HG02840 (cell line): ENCODE results near the gene SYT2.
A peak's percentile ranks its signal among the peaks of the same experiment; 100 is the strongest.
"Not testable (repeated sequence)": the region's sequence is repeated elsewhere in the genome, so short reads cannot be mapped to it uniquely, and the experiment has no call there.

Experiments
- ATAC-seq: cut with Tn5 transposase; IDR thresholded peaks from one replicate; pipeline ENCODE4 v1.9.1; 2021; ENCODE audit warnings: mild to moderate bottlenecking, moderate library complexity, moderate number of reproducible peaks; ENCODE audit not compliant: unreplicated experiment, low FRiP score

SYT2 gene

DNA sequence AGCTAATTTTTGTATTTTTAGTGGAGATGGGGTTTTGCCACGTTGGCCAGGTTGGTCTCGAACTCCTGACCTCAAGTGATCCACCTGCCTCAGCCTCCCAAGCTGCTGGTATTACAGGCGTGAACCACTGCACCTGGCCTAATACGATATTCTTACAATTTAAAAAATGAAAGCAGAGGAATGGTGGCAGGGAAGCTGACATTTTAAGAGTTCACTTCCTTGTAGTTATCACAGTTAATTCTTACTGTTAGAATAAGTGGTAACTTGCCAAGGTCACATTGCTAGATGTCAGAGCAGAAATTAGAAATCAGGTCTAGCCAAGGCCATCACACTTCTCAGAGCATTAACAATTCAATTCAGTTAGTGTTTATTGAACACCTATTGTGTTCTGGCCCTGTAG lies 154.2 kb downstream of the SYT2 start:
- ATAC-seq = not testable (repeated sequence)

DNA sequence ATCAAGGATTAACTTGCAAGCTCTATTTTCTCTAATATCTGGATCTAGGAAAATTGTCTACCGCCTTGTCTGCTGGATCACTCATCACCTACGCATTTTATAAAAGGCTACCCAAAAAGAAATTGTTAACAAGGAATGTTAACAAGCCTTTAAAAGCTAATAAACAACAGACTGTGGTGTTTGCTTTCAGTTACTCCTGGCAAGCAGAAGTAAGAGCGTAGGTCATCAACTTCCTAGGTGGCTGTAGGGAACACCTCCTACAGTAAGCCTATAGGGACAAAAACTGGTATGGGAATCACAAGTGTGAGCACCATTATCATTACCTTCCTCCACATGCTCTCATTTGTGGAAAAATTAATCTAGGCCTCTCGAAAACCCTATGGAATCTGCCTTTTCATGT lies 155.6 kb downstream of the SYT2 start:
- not testable (repeated sequence) for ATAC-seq

DNA sequence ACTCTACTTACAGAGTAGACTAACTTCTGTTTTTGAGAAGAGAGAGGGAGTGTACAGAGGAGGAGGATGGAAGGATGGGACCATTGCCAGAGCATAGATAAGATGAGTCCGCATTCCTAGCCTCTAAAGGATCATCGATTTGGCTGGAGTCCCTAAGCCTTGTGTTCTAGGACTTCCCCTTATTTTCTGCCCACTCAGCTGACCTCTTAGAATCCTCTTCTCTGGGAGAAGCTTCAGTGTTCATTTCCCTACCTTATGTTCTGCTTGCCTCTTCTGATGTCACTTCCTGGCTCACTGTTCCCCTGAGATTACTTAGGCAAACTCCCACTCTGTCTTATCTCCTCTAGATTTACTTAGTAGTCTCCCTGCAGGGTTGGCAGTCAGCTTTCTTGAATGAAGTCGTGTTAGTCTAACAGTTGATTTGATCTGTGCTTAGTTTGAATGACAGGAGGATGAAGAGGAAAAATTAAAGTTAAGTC lies 156.7 kb downstream of the SYT2 start:
- peak; percentile 56 for ATAC-seq

DNA sequence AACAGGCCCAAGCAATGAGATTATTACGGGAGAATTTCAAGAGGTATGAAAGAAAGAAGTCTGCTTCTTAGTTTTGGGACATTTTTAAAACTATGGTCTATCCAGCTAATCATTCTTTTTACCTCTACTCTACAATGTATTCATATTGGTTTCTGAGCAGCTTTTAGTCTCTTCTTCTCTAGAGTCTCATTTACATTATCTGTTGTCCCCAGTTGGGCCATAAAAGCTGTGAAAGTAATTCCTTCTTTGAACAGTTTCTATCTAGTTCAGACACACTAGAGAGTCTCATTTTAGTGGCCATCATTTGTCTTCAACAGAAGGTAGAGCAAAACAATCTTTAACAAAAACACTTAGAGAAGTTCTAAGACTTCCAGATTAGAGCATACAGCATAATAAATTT lies 157.2 kb downstream of the SYT2 start:
- not testable (repeated sequence) for ATAC-seq

DNA sequence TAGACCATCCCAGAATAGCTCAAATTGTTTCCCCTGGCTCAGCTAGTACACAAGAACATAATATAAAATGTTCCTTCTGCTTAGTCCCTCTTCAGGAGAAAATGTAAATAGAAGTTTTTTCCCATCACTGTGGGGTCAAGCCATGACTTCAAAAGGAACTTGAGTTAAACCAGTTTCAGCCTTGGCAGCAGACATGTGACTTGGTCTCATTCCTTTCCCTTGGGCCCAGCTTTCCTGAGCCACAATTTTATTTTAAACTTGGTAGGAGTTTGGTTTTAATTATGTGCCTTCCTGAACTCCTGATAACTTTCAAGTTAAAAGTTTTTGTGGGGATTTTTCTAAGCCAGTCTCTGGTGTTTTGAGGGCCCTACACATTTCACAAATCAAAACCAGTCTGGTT lies 157.6 kb downstream of the SYT2 start:
- ATAC-seq = not testable (repeated sequence)

DNA sequence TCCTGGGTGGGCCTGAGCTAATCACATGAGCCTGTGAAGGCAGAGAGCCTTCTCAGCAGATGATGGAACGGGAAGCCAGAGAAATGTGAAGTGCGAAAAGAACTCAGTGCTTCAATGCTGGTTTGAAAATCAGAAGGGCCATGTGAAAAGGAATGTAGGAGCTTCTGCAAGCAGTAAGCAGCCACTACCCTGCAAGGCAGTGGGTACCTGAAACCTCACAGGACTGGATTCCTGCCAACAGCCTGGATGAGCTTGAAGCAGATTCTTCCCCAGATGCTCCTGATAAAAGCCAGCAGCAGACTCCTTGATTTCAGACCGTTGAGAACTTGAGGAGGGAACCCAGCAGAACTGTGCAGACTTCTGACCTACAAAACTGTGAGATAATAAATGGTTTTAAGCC lies 158.6 kb downstream of the SYT2 start:
- no peak for ATAC-seq

DNA sequence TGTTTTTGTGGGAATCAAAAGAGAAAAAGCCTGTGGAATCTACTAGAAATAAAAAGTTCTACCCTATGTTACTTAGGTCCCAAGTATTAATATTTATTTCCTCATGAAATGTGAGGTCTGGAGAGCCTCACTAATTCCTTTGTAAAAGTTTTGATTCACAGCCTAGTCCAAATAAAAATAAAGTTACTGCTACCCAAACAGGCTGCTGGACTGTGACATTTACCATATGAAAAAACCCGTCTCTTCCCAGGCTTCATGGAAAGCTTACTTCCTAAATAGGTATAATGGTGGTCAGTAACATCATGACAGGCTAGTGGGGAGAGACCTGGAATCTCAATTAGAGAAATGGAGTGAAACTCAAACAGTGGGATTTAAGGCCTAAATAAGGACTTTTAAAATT lies 160.2 kb downstream of the SYT2 start:
- ATAC-seq = not testable (repeated sequence)

DNA sequence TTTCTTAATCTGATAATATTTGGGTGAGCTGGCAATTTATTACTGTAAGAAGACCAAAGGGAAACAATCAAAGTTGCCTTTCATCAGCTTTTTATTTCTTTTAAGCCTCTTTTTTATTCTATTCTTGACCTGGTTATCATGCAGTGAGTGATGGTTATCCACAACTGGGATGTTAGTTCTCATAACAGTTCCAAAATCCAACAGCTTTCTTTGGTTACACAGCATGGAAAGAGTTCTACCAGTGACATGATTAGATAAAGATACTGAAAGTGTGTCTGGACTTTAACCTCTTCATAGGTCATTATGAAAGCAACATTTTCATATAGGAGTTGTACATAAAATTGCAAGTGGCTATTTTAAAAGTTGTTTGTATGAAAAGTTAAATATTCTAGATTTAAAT lies 163.0 kb downstream of the SYT2 start:
- ATAC-seq = peak; percentile 39

DNA sequence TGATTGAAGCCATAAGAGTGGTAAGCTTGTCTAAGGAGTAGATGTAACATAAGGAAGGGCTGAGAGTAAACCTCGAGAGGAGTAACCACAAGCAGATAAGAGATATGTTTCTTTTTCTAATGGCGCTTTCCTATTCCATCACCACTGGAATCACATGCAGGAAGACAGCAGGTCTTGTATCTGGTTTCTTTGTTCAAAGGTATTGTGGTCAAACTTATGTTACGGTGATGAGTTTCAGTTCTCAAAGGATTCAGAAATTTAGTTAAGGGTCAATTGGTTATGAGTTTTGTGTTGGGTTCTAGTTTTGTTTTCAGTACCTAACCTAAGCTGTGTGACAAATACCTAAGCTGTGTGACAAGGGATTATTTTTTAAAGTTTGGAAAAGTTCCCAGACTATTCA lies 163.5 kb downstream of the SYT2 start:
- peak; percentile 67 for ATAC-seq

DNA sequence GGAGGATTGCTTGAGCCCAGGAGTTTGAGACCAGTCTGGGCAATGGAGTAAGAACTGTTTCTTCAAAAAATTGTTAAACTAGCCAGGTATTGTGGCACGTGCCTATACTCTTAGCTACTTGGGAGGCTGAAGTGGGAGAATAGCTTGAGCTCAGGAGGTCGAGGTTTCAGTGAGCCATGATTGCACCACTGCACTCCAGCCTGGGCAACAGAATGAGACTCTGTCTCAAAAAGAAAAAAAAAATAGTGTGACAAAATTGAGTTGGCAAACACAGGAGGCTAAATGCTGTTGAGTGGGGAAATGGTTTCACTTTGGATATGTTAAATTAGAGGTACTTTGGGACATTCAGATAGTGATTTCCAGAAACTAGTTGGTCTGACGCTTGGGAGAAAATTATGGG lies 163.9 kb downstream of the SYT2 start:
- peak; percentile 27 for ATAC-seq

DNA sequence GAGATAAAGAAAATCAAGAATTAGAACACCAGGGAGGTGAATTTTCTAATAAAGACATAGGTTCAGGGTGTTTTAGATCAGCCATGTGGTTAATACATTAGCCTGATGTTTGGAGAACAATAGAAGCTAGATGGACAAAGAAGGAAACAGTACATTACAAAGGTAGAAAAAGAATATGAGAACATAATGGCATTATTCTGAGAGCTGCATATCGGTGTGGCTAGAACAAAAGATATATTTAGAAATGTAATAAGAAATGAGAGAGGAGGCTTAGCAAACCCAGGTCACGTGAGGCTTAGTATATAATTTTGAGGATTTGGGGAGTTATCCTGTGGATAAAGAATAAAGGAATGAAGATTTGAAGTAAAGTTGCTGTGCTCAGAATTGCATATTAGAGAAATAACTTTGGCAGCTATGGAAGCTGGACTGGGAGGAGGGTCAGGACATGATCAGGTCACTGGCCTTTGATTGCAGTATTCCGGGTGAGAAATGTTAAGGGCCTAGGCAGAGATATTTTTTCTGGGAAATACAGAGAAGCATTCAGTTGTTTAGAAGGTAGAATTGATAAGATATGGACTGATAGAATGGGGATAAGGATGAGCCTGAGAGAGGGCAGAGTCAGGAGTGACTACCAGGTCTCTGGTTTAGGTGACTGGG lies 164.5 kb downstream of the SYT2 start:
- ATAC-seq = not testable (repeated sequence)

DNA sequence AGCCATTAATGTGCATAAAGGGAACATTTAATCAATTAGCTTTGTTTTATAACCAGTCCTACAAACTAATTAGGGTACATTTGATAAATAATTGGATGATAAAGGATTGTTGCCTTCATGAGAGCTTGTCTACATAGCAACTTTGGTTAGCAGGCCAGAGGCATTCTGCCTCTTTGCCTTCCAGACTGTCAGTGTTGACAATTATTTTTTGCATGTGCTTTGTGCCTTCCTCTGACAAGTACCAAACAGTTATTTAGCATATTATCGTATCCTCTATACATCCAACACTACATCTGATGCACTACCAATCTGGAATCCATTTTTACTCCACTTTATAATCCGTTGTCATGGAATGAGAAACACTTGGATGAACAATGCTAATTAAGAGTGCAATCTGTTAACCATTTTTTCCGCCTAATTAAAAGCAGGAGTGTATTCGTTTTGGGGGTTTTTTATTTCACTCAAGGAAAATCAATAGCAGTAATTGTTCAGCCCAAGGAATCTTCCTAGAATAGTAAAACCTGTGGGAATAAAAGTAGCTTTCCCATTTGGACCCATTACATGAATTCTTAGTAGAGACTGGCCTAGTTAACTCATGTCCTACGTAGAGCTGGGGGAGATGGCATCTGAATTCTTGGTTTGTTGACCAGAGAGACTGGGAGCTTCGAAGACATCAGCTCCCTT lies 165.3 kb downstream of the SYT2 start:
- ATAC-seq = not testable (repeated sequence)

DNA sequence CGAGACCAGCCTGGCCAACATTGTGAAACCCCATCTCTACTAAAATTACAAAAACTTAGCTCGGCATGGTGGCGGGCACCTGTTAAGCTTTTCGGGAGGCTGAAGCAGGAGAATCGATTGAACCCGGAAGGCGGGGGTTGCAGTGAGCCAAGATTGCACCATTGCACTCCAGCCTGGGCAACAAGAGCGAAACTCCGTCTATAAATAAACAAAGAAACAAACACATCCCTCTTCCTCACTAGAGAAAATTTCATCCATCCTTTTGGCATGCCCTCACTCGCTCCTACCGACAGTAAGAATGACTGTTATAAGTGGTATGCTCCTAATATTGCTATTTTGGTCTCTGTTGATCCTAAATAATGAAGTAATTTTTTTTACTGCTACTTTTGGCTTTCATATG lies 166.7 kb downstream of the SYT2 start:
- not testable (repeated sequence) for ATAC-seq

DNA sequence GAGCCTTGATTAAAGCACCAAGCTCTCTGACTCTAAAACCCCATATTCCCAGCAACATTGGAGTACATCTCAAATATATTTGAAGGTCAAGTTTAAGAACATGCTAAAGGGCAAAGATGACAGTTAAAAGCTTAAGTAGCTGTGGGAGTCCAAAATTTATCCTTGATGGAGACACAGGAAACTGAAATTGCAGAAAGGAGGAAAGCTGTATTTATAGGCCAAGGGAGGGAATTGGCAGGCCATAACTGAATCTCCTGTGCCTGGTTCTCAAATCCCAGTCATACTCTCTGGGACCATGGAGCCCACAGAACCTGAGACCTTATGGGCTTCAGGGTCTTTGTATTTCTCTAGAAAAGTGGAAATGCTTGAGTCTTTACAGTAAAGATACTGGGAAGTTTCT lies 167.8 kb downstream of the SYT2 start:
- not testable (repeated sequence) for ATAC-seq

DNA sequence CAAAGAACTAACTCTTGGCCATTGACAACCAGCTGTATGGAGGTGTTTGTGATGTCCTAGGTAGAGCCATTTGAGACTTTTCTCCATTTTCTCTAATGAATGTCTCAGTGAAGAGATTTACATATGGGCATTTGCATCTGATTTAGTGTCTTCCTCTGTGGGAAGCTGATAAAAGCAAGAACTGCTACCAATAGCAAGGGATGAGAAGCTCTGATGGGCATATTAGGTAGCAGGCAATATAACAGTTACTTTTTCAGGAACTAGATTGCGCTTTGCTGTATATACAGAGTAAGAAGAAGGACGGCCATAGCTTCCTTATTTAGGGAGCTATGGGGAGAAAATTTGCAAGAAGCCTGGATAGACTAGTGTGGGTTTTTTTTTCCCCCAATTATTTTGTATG lies 169.4 kb downstream of the SYT2 start:
- ATAC-seq = not testable (repeated sequence)
